Measurements from ENCODE around the gene MRPS12. TPM values are rescaled to one million over a fixed set of nuclear protein-coding genes. Genes with fewer than 3 reads are reported as not detected.

MRPS12 gene
- total and polyA plus RNA-seq, 10 donors = 23.2 to 47.8 (median 27.7) TPM

GRCh38 chr19:38900202-38900629 is 30.5 kb upstream of the MRPS12 start:
- intact Hi-C loops (cut with DNase I; ENCODE audit: low total_unique reads) = no loop called here
- H3K36me3 ChIP-seq = peaks cover 0 to 28% (median 12%) of the 10 kb centered on the region in 6 donors
- H3K4me1 ChIP-seq = peaks cover 13 to 80% (median 38%) of the 10 kb centered on the region in 6 donors
- TF ChIP-seq POLR2A (IDR thresholded peaks at IDR 0.05) (no peak), CTCF (IDR thresholded peaks at IDR 0.05 in 8 of 11, conservative IDR thresholded peaks at IDR 0.05 in 3 of 11) (no peak), POLR2AphosphoS5 (IDR thresholded peaks at IDR 0.05) (no peak)
- H3K9me3 ChIP-seq = no peaks in the 10 kb centered on the region
- peak overlapping the region; percentile 89 to 94 (median 93) for H3K27ac ChIP-seq
- H3K27me3 ChIP-seq (replicated peaks in 1 of 7) = no peaks in the 10 kb centered on the region
- no peak for DNase-seq
- peak overlapping the region; percentile 63 to 97 (median 90) for H3K4me3 ChIP-seq
- WGBS, 5 donors = 2 to 4% (median 3%) methylated on average over 8 of the region's 8 CpGs

GRCh38 chr19:38900743-38901190 is 30.0 kb upstream of the MRPS12 start:
- no peak for DNase-seq
- Histone ChIP-seq H3K36me3 (peaks cover 0 to 28% (median 17%) of the 10 kb centered on the region in 6 donors), H3K27ac (peak overlapping the region in 5 of 8 donors; percentile 89 to 94 (median 94)), H3K9me3 (no peaks in the 10 kb centered on the region), H3K27me3 (replicated peaks in 1 of 7) (no peaks in the 10 kb centered on the region), H3K4me1 (peaks cover 13 to 75% (median 38%) of the 10 kb centered on the region in 6 donors), H3K4me3 (peak overlapping the region in 7 of 8 donors; percentile 63 to 97 (median 88))
- TF ChIP-seq CTCF (IDR thresholded peaks at IDR 0.05 in 8 of 11, conservative IDR thresholded peaks at IDR 0.05 in 3 of 11) (no peak), POLR2AphosphoS5 (IDR thresholded peaks at IDR 0.05) (no peak), POLR2A (IDR thresholded peaks at IDR 0.05) (no peak)
- 21 to 35% (median 31%) methylated on average over 3 of the region's 3 CpGs for WGBS, 5 donors
- intact Hi-C loops (cut with DNase I; ENCODE audit: low total_unique reads) = no loop called here

- TF ChIP-seq POLR2A (IDR thresholded peaks at IDR 0.05) (no peak), CTCF (IDR thresholded peaks at IDR 0.05 in 8 of 11, conservative IDR thresholded peaks at IDR 0.05 in 3 of 11) (no peak), POLR2AphosphoS5 (IDR thresholded peaks at IDR 0.05) (no peak)
- H3K4me3 ChIP-seq = no peak overlapping the region
- DNase-seq = no peak
- no peaks in the 10 kb centered on the region for H3K27me3 ChIP-seq (replicated peaks in 1 of 7)
- no peak overlapping the region for H3K27ac ChIP-seq
- H3K4me1 ChIP-seq = peaks cover 13 to 66% (median 38%) of the 10 kb centered on the region in 6 donors
- WGBS, 5 donors = 96 to 100% (median 100%) methylated on average over 1 of the region's 1 CpG
- H3K36me3 ChIP-seq = peaks cover 0 to 37% (median 24%) of the 10 kb centered on the region in 6 donors
- no peaks in the 10 kb centered on the region for H3K9me3 ChIP-seq
- intact Hi-C loops (cut with DNase I; ENCODE audit: low total_unique reads) = no loop called here
Measured at GRCh38 chr19:38901683-38902082, 29.1 kb upstream of the MRPS12 start.

- WGBS, 5 donors = 78 to 92% (median 90%) methylated on average over 15 to 35 of the region's 35 CpGs
- intact Hi-C loops (cut with DNase I; ENCODE audit: low total_unique reads) = no loop called here
- H3K4me1 ChIP-seq = peaks cover 6 to 42% (median 18%) of the 10 kb centered on the region in 6 donors
- no peak overlapping the region for H3K27ac ChIP-seq
- H3K36me3 ChIP-seq = peaks cover 0 to 65% (median 43%) of the 10 kb centered on the region in 6 donors
- DNase-seq = no peak
- TF ChIP-seq POLR2A (IDR thresholded peaks at IDR 0.05) (no peak), POLR2AphosphoS5 (IDR thresholded peaks at IDR 0.05) (peak in 1 of 3 donors; percentile 27), CTCF (IDR thresholded peaks at IDR 0.05 in 8 of 11, conservative IDR thresholded peaks at IDR 0.05 in 3 of 11) (no peak)
- no peaks in the 10 kb centered on the region for H3K9me3 ChIP-seq
- H3K4me3 ChIP-seq = no peak overlapping the region
- H3K27me3 ChIP-seq (replicated peaks in 1 of 7) = no peaks in the 10 kb centered on the region
Measured at GRCh38 chr19:38904581-38905539, 25.9 kb upstream of the MRPS12 start.

Data from spleen (tissue), 11 donors.